ENCODE data around the gene ASF1A.
"Not testable (repeated sequence)": the region's sequence is repeated elsewhere in the genome, so short reads cannot be mapped to it uniquely, and the experiment has no call there.

The ASF1A gene

DNA sequence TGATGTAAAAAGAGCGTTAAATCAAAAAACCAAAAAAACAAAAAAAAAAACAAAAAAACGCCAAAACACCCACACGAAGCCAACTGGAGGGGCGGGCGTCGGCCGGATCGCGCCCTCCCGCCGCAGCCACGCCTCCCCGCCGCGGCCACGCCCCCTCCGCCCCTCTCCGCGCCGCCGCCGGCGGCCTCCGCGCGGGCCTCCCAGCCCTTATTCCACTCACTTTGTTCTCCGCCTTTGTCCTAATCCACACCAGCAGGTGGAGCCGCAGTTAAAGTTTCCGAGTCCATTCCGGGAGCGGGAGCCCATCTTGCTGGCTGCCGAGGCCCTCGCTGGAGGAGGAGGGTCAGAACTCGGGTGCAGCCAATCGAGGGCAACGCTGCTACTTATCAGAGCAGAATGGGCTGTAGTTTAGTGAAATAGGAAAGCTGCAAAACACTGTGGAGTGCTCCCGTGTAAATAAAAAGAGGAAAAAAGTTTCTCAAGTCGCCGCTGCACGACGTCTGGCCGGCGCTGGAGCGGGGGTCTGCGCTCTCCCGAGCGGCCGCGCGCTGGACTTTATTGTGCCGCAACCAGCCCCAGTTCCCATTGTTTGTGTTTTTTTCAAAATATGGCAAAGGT, at the start of gene ASF1A:
ASF1A (plus strand) TSS at position 346 of the 618 bp plus-strand sequence; CDS start at position 608, 262 bp downstream.
- peak; percentile 92 for DNase-seq

DNA sequence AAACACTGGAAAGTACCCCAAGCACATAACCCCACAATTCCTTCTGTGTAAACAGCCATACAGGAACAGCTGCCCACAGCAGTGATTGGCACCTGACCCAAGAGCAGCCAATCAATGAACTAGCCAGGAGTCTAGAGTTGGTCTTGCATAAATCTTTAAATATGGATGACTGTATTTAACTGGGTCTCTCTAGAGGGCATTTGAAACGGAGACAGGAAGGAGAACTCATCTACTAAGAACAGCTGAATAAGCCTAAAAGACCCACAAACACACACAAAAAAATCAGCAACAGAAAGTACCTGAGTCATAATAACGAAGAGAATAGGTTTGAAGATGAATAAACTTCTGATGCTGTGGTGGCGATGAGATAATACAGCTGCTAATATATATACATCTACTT, 49.0 kb upstream of the ASF1A start:
- DNase-seq, result no peak

DNA sequence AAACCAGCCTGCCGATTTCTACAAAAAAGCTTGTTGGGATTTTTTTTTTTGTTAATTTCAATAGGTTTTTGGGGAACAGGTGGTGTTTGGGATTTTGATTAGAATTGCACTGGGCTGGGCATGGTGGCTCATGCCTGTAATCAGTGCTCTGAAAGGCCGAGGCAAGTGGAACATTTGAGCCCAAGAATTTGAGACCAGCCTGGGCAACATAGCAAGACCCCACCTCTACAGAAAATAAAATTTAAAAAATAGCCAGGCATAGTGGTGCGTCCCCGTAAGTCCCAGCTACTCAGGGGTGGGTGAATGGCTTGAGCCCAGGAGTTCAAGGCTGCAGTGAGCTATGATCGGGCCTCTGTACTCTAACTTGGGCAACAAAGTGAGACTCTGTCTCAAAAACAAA, 40.5 kb upstream of the ASF1A start:
- no peak for DNase-seq

- no peak for DNase-seq
These were observed 37.7 kb upstream of the ASF1A start for GRCh38 chr6:118856301-118856700.

DNA sequence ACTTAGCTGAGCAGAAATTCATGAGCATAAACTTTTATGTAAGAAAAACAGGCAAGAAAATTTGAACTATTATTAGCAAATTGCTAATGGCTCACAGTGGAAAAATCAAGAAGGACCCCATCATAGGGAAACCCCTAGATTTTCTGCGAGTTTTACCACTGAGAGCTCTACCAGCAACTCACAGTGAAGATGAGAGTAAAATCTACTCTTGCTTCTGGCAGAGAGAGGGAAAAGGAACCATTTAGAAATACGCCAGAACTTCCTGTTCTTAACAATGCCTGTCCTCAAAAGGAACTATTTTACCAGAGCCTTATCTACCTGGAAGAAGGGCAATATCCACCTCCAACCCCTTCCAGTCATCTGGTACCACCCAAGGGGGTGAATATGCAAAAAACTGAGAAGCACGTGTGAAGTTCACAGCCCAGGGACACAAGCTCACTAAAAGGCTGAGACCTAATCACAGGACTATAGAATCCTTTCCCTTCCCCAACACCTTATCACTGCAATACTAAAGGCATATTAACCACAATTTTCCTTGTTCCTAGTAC, 34.4 kb upstream of the ASF1A start:
- DNase-seq, result no peak

- DNase-seq, result no peak
These were observed 33.6 kb upstream of the ASF1A start for GRCh38 chr6:118860363-118860762.

GRCh38 chr6:118860880-118861279, 33.1 kb upstream of the ASF1A start:
- DNase-seq, result no peak

- no peak for DNase-seq
These were observed 31.5 kb upstream of the ASF1A start for GRCh38 chr6:118862443-118862842.

DNA sequence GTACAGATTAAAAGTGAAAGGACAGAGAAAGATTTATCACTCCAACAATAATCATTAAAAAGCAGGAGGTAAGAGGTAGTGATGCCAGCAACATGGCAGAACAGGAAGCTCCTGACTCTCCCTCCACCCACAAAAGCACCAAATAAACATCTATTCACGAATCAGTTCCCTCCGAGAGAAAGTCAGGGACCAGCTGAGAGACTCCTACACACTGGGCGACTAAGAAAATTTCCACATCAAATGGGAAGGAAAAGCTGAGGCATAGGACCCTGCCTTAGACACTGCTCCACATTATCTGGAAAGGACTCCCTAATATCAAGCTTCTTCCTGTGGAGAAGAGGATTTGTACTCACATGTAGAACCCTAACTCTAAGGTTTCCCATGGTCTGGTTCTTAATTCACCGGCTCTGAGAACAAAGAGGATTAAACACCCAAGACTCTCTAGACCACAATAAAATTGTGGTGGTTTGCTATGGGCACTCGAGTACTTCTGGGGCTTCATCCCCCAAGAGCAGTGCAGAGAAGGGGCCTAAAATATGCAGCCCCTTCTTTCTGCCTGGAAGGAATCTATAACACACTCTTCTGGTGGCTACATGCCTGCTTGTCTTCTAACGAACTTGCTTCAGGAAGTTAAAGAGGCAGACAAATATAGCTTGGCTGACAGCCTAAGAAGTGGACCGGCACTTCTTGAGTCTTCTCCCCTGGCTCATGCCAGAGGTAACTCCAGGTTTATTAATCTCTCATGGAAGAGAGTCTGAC, 29.4 kb upstream of the ASF1A start:
- DNase-seq, result no peak

DNA sequence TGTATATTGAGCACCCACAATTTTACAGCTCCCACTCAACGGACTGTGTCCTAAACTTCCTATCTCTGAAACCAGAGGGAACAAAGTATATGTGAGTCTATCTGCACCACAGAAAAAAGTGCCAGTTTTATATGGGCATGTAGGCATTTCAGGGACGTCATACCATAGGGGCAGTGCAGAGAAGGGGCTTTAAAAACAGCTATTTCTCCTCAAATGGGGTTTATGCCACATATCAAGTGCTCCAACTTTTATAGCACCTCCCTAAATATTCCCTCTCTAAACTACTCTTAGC, 28.9 kb upstream of the ASF1A start:
- no peak for DNase-seq

DNA sequence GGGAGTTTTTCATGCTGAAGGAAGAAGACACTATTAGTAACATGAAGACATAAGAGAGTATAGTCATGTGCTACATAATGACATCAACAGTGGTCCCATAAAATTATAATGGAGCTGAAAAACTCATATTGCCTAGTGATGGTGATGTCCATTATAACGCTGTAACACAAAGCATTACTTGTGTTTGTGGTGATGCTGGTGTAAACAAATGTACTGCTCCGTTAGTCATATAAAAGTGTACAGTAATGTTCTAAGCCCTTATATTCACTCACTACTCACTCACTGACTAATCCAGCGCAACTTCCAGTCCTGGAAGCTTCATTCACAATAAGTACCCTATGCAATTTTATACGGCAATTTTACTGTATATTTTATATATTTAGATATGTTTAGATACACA, 26.8 kb upstream of the ASF1A start:
- DNase-seq, result no peak

- DNase-seq, result not testable (repeated sequence)
These were observed 25.1 kb upstream of the ASF1A start for GRCh38 chr6:118868901-118869300.

- DNase-seq, result no peak
These were observed 24.6 kb upstream of the ASF1A start for GRCh38 chr6:118869350-118869749.

- no peak for DNase-seq
These were observed 23.9 kb upstream of the ASF1A start for GRCh38 chr6:118869894-118870589.

DNA sequence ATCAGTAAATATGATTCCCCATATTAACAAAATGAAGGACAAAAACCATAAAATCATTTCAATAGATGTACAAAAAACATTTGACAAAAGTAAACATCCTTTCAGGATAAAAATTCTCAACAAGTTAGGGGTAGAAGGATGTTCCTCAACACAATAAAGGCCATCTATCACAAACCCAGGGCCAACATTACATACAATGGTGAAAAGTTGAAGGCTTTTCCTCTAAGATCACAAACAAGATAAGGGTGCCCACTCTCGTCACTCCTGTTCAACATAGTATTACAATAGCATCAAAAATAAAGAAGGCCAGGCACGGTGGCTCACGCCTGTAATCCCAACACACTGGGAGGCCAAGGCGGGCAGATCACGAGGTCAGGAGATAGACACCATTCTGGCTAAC, 22.6 kb upstream of the ASF1A start:
- no peak for DNase-seq

DNA sequence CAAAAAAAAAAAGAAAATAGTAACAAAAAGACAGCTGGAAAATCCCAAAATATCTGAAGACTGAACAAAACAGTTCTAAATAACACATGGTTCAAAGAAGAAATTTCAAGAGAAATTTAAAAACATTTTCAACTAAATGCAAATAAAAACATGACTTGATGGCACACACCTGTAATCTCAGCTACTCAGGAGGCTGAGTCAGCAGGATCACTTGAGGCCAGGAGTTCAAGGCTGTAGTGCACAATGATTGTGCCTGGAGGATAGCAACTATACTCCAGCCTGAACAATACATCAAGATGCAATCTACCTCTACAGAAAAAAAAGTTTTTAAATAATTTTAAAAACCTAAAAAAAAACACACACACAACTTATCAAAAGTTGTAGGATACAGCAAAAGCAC, 21.6 kb upstream of the ASF1A start:
- DNase-seq, result no peak

DNA sequence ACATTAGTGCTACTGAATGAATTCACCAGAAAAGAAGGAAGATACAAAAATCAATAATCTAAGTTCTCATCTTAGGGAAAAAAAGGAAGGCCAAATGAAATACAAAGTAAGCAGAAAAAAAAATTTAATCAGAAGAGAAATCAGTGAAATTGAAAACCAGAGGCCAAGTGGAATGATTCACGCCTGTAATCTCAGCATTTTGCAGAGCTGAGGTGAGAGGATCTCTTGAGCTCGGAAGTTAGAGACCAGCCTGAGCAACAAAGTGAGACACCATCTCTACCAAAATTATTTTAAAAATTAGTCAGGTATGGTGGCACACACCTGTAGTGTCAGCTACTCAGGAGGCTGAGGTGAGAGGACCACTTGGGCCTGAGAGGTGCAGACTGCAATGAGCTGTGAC, 21.2 kb upstream of the ASF1A start:
- DNase-seq, result no peak

- no peak for DNase-seq
These were observed 20.7 kb upstream of the ASF1A start for GRCh38 chr6:118873239-118873638.

GRCh38 chr6:118875672-118876071, 18.3 kb upstream of the ASF1A start:
- no peak for DNase-seq

DNA sequence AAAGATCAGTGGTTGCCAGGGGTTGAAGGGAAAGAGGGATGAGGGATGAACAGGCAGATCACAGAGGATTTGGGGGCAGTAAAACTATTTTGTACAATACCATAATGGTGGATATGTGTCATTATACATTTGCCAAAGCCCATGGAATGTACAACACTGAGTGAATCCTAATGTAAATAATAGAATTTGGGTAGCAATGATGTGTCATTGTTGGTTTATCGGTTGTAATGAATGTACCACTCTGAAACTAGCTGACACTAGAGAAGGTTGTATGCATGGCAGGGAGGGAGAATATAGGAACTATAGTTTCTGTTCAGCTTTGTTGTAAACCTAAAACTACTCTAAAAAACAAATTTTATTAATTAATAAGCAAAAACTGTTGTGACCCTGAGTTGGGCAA, 17.8 kb upstream of the ASF1A start:
- no peak for DNase-seq

DNA sequence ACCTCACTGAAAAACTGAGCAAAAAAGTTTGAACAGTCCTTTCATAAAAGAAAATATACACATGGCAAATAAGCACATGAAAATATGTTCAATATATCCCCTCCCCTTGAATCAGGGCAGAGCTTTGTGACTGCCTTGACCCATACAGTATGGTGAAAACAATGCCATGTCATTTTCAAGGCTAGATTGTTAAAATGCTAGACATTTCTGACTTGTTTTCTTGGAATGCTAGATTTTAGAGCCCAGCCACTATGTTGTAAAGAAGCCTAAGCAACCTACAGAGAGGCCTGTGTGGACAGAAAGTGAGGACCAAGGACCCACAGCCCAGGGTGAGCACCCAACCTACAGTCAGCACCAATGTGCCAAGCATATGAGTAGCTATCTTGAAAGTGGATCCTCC, 17.1 kb upstream of the ASF1A start:
- no peak for DNase-seq

GRCh38 chr6:118877806-118878205, 16.1 kb upstream of the ASF1A start:
- no peak for DNase-seq

- DNase-seq, result no peak
These were observed 12.3 kb upstream of the ASF1A start for GRCh38 chr6:118881440-118882313.
